HG03565 (cell line): ENCODE results near the gene MPO.

Source experiments
- ATAC-seq: cut with Tn5 transposase; IDR thresholded peaks from one replicate; pipeline ENCODE4 v1.9.1; 2021; ENCODE audit warnings: mild to moderate bottlenecking, moderate library complexity; ENCODE audit not compliant: unreplicated experiment

MPO gene

GRCh38 chr17:58279736-58280479 lies 827 bp downstream of the MPO start:
- no peak for ATAC-seq

- no peak for ATAC-seq
Observed at GRCh38 chr17:58279016-58279711, 1.6 kb downstream of the MPO start.

GRCh38 chr17:58278661-58279015 lies 2.1 kb downstream of the MPO start:
- ATAC-seq = no peak

- ATAC-seq = no peak
Observed at GRCh38 chr17:58277802-58278595, 2.7 kb downstream of the MPO start.

GRCh38 chr17:58277107-58277801 lies 3.5 kb downstream of the MPO start:
- no peak for ATAC-seq

- ATAC-seq = no peak
Observed at GRCh38 chr17:58276423-58276822, 4.3 kb downstream of the MPO start.

GRCh38 chr17:58275417-58275816 lies 5.3 kb downstream of the MPO start:
- ATAC-seq = no peak

GRCh38 chr17:58273453-58274104 lies 7.2 kb downstream of the MPO start:
- ATAC-seq = no peak

GRCh38 chr17:58272367-58273280 lies 8.1 kb downstream of the MPO start:
- ATAC-seq = no peak

GRCh38 chr17:58271216-58271931 lies 9.4 kb downstream of the MPO start:
- no peak for ATAC-seq

GRCh38 chr17:58270476-58271215 lies 10.1 kb downstream of the MPO start:
- ATAC-seq = no peak

GRCh38 chr17:58269557-58270291 lies 11.0 kb downstream of the MPO start:
- no peak for ATAC-seq

GRCh38 chr17:58268774-58269556 lies 11.8 kb downstream of the MPO start:
- ATAC-seq = no peak

- no peak for ATAC-seq
Observed at GRCh38 chr17:58268326-58268725, 12.4 kb downstream of the MPO start.

- ATAC-seq = no peak
Observed at GRCh38 chr17:58267347-58268324, 13.1 kb downstream of the MPO start.
